GM23248 (cell line): ENCODE results near the gene GAREM1.

Experiments used
- EZH2 ChIP-seq: fragments of 200-600 bp; sonication (generic); IDR thresholded peaks from 2 replicates; pipeline ENCODE4 v1.6.1; 2018; ENCODE audit warnings: antibody characterized with exemption, mild to moderate bottlenecking; ENCODE audit not compliant: insufficient read depth, poor library complexity, severe bottlenecking
- EZH2phosphoT487 ChIP-seq: fragments of 200-600 bp; sonication (generic); IDR thresholded peaks from 2 replicates; pipeline ENCODE4 v1.6.1; 2018; ENCODE audit warnings: antibody characterized with exemption, moderate library complexity, mild to moderate bottlenecking, low read depth; ENCODE audit not compliant: insufficient read depth

DNA sequence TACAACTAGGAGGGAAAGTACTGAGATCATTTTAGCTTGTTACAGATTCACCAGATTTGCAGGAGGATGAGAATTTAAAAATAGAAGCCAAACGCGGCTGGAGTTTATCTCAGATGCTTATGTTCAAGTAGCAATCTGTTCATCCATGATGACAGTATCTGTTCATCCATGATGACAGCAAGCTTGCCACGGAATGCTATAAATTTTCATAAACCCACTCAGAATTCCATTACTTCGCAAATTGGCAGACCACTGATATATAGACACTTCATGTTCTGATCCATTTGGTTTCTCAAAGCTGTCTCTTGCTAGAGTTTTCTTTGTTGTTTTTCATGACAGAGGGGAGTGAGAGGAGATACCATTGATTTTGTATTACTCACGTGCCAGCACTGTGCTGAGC lies 84.2 kb downstream of the GAREM1 start:
- no peak for TF ChIP-seq EZH2phosphoT487
- no peak for TF ChIP-seq EZH2
